Measurements from ENCODE around the gene GFY. TPM values are rescaled to one million over a fixed set of nuclear protein-coding genes. Genes with fewer than 3 reads are reported as not detected.
A peak's percentile ranks its signal among the peaks of the same experiment; 100 is the strongest.

GFY gene
- total and polyA plus RNA-seq, 9 of the 15 experiments (the other 6 are each of a cell fraction or from before 2014, with no cell fraction given): 0.06 to 0.40 (median 0.19) TPM; not detected in 3

- no peak overlapping the region for H3K27ac ChIP-seq (ENCODE audit: extremely low read depth, low read depth, low read length)
- intact Hi-C loops (cut with micrococcal nuclease) (no loop called here), in situ Hi-C loops (cut with MboI) (no loop called here)
- no peaks in the 10 kb centered on the region for H4K20me1 ChIP-seq (replicated peaks; ENCODE audit: control insufficient read depth, insufficient read depth, low read length)
- BruUV-seq (replicated peaks): no TSS peak
- peaks cover 7 to 24% of the 10 kb centered on the region in 2 experiments for H3K4me1 ChIP-seq (replicated peaks in 1 of 2; ENCODE audit: control insufficient read depth in 2 of 2, insufficient read depth in 2 of 2, low read length in 2 of 2)
- 52% methylated on average over 6 of the region's 6 CpGs for WGBS (ENCODE audit: insufficient coverage, low coverage, missing lambda C conversion rate)
- ChIA-PET POLR2A (no interaction called here), CTCF (ENCODE audit: low intra/inter-chr PET ratio) (no interaction called here)
- no peak for ATAC-seq
- no peak for FAIRE-seq
- no peaks in the 10 kb centered on the region for H3K79me2 ChIP-seq (ENCODE audit: control insufficient read depth, insufficient read depth, low read length)
- H3K9me3 ChIP-seq (replicated peaks; ENCODE audit: control insufficient read depth, insufficient read depth, low read depth, low read length): no peaks in the 10 kb centered on the region
- H3K4me2 ChIP-seq (ENCODE audit: insufficient read depth, low read length): no peak overlapping the region
- DNase-seq (ENCODE audit: extremely low read depth in 1 of 4, low spot score in 3 of 4): no peak
- H3K9ac ChIP-seq (ENCODE audit: insufficient read depth in 1 of 2, low read depth in 2 of 2, low read length in 2 of 2): peak overlapping the region in 1 of 2 experiments; percentile 75; a peak in 2 of 4 replicates
- no peaks in the 10 kb centered on the region for H3K27me3 ChIP-seq (ENCODE audit: control insufficient read depth in 2 of 2, insufficient read depth in 2 of 2, low read length in 2 of 2)
- H3K4me3 ChIP-seq: no peak overlapping the region
- no peaks in the 10 kb centered on the region for H3K9me1 ChIP-seq (ENCODE audit: control insufficient read depth, insufficient read depth, low read length)
- no peak for TF ChIP-seq DACH1 (IDR thresholded peaks at IDR 0.05; ENCODE audit: partially characterized antibody)
- no peak for TF ChIP-seq MXI1 (IDR thresholded peaks at IDR 0.05; ENCODE audit: low read depth, low read length)
- no peak for TF ChIP-seq RBFOX2 (IDR thresholded peaks at IDR 0.05; ENCODE audit: low read depth, low read length)
- no peak for TF ChIP-seq NELFE (IDR thresholded peaks at IDR 0.05; ENCODE audit: insufficient read depth, insufficient read length)
- no peak for TF ChIP-seq RFX1 (IDR thresholded peaks at IDR 0.05)
- no peak for TF ChIP-seq ATF1 (CRISPR knock-in tag; IDR thresholded peaks at IDR 0.05)
- TF ChIP-seq ATF1 (tag; IDR thresholded peaks at IDR 0.05): no peak
- no peak overlapping the region for H2AFZ ChIP-seq (ENCODE audit: low read depth, low read length)
- H3K36me3 ChIP-seq (ENCODE audit: control insufficient read depth, insufficient read depth, low read length): no peaks in the 10 kb centered on the region
Measured at GRCh38 chr19:49398931-49399330, 26.3 kb upstream of the GFY start.

GRCh38 chr19:49400029-49400428 lies 25.2 kb upstream of the GFY start:
- POLR2A ChIA-PET: no interaction called here
- ATAC-seq (no peak), DNase-seq (ENCODE audit: extremely low read depth in 1 of 4, low spot score in 3 of 4) (no peak), FAIRE-seq (no peak)
- in situ Hi-C loops (cut with MboI): no loop called here
- H3K27ac ChIP-seq (ENCODE audit: extremely low read depth, low read depth, low read length): no peak overlapping the region
- WGBS (ENCODE audit: insufficient coverage, low coverage, missing lambda C conversion rate): 60% methylated on average over 6 of the region's 6 CpGs
- H3K4me1 ChIP-seq (replicated peaks in 1 of 2; ENCODE audit: control insufficient read depth in 2 of 2, insufficient read depth in 2 of 2, low read length in 2 of 2): peaks cover 9 to 22% of the 10 kb centered on the region in 2 experiments
- no peaks in the 10 kb centered on the region for H3K36me3 ChIP-seq (ENCODE audit: control insufficient read depth, insufficient read depth, low read length)
- H3K9ac ChIP-seq (ENCODE audit: insufficient read depth in 1 of 2, low read depth in 2 of 2, low read length in 2 of 2): no peak overlapping the region
- H3K4me2 ChIP-seq (ENCODE audit: insufficient read depth, low read length): no peak overlapping the region
- no peak overlapping the region for H3K4me3 ChIP-seq
- BruUV-seq (replicated peaks): no TSS peak
- H2AFZ ChIP-seq (ENCODE audit: low read depth, low read length): no peak overlapping the region
- no peaks in the 10 kb centered on the region for H4K20me1 ChIP-seq (replicated peaks; ENCODE audit: control insufficient read depth, insufficient read depth, low read length)
- intact Hi-C loops (cut with micrococcal nuclease): no loop called here
- CTCF ChIA-PET (ENCODE audit: low intra/inter-chr PET ratio): interaction anchor here (0.6 to 0.7 kb wide), 2 partner anchors 58 to 147 kb away, joined by 3 to 4 read pairs; no protein-coding TSS in a partner anchor
- no peaks in the 10 kb centered on the region for H3K27me3 ChIP-seq (ENCODE audit: control insufficient read depth in 2 of 2, insufficient read depth in 2 of 2, low read length in 2 of 2)
- no peaks in the 10 kb centered on the region for H3K9me1 ChIP-seq (ENCODE audit: control insufficient read depth, insufficient read depth, low read length)
- H3K79me2 ChIP-seq (ENCODE audit: control insufficient read depth, insufficient read depth, low read length): no peaks in the 10 kb centered on the region
- H3K9me3 ChIP-seq (replicated peaks; ENCODE audit: control insufficient read depth, insufficient read depth, low read depth, low read length): no peaks in the 10 kb centered on the region
- TF ChIP-seq MEIS2 (IDR thresholded peaks at IDR 0.05; ENCODE audit: partially characterized antibody) (no peak), CEBPB (tag; IDR thresholded peaks at IDR 0.05) (peak; percentile 37; the same call in 1 of the 2 replicates), GATAD2B (IDR thresholded peaks at IDR 0.05; ENCODE audit: borderline replicate concordance) (no peak), E2F3 (CRISPR knock-in tag; IDR thresholded peaks at IDR 0.05) (no peak), ZEB2 (IDR thresholded peaks at IDR 0.05) (no peak), ATF3 (IDR thresholded peaks at IDR 0.05) (peak; percentile 33; the same call in 1 of the 2 replicates), ATF3 (CRISPR knock-in tag; conservative IDR thresholded peaks at IDR 0.05) (no peak)
